Caco-2 (cell line): ENCODE data around the gene OR1I1. TPM values are rescaled to one million over a fixed set of nuclear protein-coding genes. Genes with fewer than 3 reads are reported as not detected.

Experiments used
- BruUV-seq: library from RNA; stranded (reverse); fragments of 400-500 nt; replicated peaks from 2 replicates; lab custom pipeline; 2021; lab: Mats Ljungman, UMichigan
- CTCF ChIA-PET: fragments of 300-600 bp; sonication (Branson Sonifier 250); formaldehyde crosslinking; loops from one replicate; lab custom pipeline; 2022; ENCODE audit warnings: antibody characterized with exemption; lab: Charles Lee
- POLR2A ChIA-PET: fragments of 300-600 bp; sonication (Branson Sonifier 250); formaldehyde crosslinking; loops from one replicate; lab custom pipeline; 2022; ENCODE audit warnings: antibody characterized with exemption; lab: Charles Lee
- DNase-seq, 2 experiments: peaks; one replicate each; pipeline versions ENCODE4 v3.0.0 to v3.0.0-alpha.2; 2020 to 2022
- H3K27me3 ChIP-seq: replicated peaks from 2 replicates; pipeline ENCODE4 v1.6.0; 2011; ENCODE audit warnings: low read length; ENCODE audit not compliant: control insufficient read depth, insufficient read depth
- H3K36me3 ChIP-seq: 2 replicates; pipeline ENCODE4 v1.5.1; 2011; ENCODE audit warnings: low read length; ENCODE audit not compliant: control insufficient read depth, insufficient read depth
- H3K4me1 ChIP-seq: fragments of 250-450 bp; sonication (Bioruptor Pico); 2 replicates; pipeline ENCODE4 v1.5.1; 2020; ENCODE audit warnings: mild to moderate bottlenecking
- H3K4me3 ChIP-seq: 2 replicates; pipeline ENCODE4 v1.5.1; 2011; ENCODE audit warnings: low read depth, mild to moderate bottlenecking, control low read depth, low read length
- H3K9me3 ChIP-seq: fragments of 250-450 bp; sonication (Bioruptor Pico); 2 replicates; pipeline ENCODE4 v1.5.1; 2020; ENCODE audit warnings: mild to moderate bottlenecking, moderate library complexity
- H3K27ac Mint-ChIP-seq: one replicate; pipeline ENCODE4 v1.8.0; 2022; ENCODE audit warnings: mixed read lengths; ENCODE audit not compliant: unreplicated experiment
- H3K27me3 Mint-ChIP-seq: one replicate; pipeline ENCODE4 v1.8.0; 2022; ENCODE audit warnings: mixed read lengths; ENCODE audit not compliant: insufficient read depth, unreplicated experiment
- H3K36me3 Mint-ChIP-seq: one replicate; pipeline ENCODE4 v1.8.0; 2022; ENCODE audit warnings: mild to moderate bottlenecking, mixed read lengths; ENCODE audit not compliant: insufficient read depth, unreplicated experiment
- H3K4me1 Mint-ChIP-seq: one replicate; pipeline ENCODE4 v1.8.0; 2022; ENCODE audit warnings: low read depth, mixed read lengths; ENCODE audit not compliant: unreplicated experiment
- H3K4me3 Mint-ChIP-seq: one replicate; pipeline ENCODE4 v1.8.0; 2022; ENCODE audit warnings: mild to moderate bottlenecking, moderate library complexity, mixed read lengths; ENCODE audit not compliant: unreplicated experiment
- H3K9me3 Mint-ChIP-seq: one replicate; pipeline ENCODE4 v1.8.0; 2022; ENCODE audit warnings: mixed read lengths; ENCODE audit not compliant: unreplicated experiment
- CTCF ChIP-seq, 2 experiments: fragments of 200-600 bp in 1 of 2; IDR thresholded peaks; 1 replicate in 1 of 2; 2 replicates in 1 of 2; pipeline versions ENCODE4 v1.5.1 to v1.8.0; 2011 to 2022; ENCODE audit warnings: antibody characterized with exemption in 1 of 2, control low read depth in 1 of 2, inconsistent platforms in 1 of 2, low read depth in 1 of 2, low read length in 1 of 2, mild to moderate bottlenecking in 1 of 2, moderate library complexity in 1 of 2; ENCODE audit not compliant: insufficient read depth in 1 of 2, severe bottlenecking in 1 of 2, unreplicated experiment in 1 of 2
- intact Hi-C: fragments of 100-400 bp; cut with micrococcal nuclease; formaldehyde crosslinking; loops from one replicate; pipeline ENCODE4 v1.10.0; 2022; ENCODE audit not compliant: unreplicated experiment
- total RNA-seq: library from RNA; stranded (reverse); gene quantifications from 2 replicates; pipeline ENCODE4 v1.2.3, GENCODE V29; 2022

OR1I1 gene
- total RNA-seq, 1 experiment from 2014 or later, result not detected

GRCh38 chr19:15142313-15142712, 60.3 kb downstream of the OR1I1 start:
- peaks cover 7% of the 10 kb centered on the region for H3K27me3 Mint-ChIP-seq
- H3K4me1 Mint-ChIP-seq, result no peaks in the 10 kb centered on the region
- CTCF ChIA-PET, result no interaction called here
- no peak for TF ChIP-seq CTCF (IDR thresholded peaks at IDR 0.05; ENCODE audit: insufficient read depth in 1 of 2, low read depth in 1 of 2, low read length in 1 of 2, severe bottlenecking in 1 of 2, unreplicated experiment in 1 of 2)
- DNase-seq, result no peak
- intact Hi-C loops, result no loop called here
- H3K27ac Mint-ChIP-seq, result no peak overlapping the region
- H3K9me3 ChIP-seq, result no peaks in the 10 kb centered on the region
- no peak overlapping the region for H3K4me3 Mint-ChIP-seq
- H3K4me3 ChIP-seq, result no peak overlapping the region
- no peaks in the 10 kb centered on the region for H3K36me3 Mint-ChIP-seq
- BruUV-seq, result no TSS peak
- peaks cover 2% of the 10 kb centered on the region for H3K9me3 Mint-ChIP-seq
- no peaks in the 10 kb centered on the region for H3K36me3 ChIP-seq
- POLR2A ChIA-PET, result no interaction called here
- no peaks in the 10 kb centered on the region for H3K27me3 ChIP-seq
- no peaks in the 10 kb centered on the region for H3K4me1 ChIP-seq

Other genes starting within 250 kb of the OR1I1 start
- gene OR7A5, start 247.0 kb upstream of the OR1I1 start, total RNA-seq, result not detected in 2 replicates
- not detected in 2 replicates for gene OR7C1, start 247.0 kb upstream of the OR1I1 start, total RNA-seq
- not detected in 2 replicates for gene OR7A10, start 233.3 kb upstream of the OR1I1 start, total RNA-seq
- not detected in 2 replicates for gene OR7A17, start 196.1 kb upstream of the OR1I1 start, total RNA-seq
- gene OR7C2, start 140.7 kb upstream of the OR1I1 start, total RNA-seq, result not detected in 2 replicates
- gene SLC1A6, start 102.3 kb upstream of the OR1I1 start, total RNA-seq, result not detected in 2 replicates
- gene CASP14, start 32.7 kb upstream of the OR1I1 start, total RNA-seq, result not detected in 2 replicates
- 4.0 and 4.4 TPM in 2 replicates for gene SYDE1, start 25.2 kb downstream of the OR1I1 start, total RNA-seq
- 53.5 and 60.6 TPM in 2 replicates for gene NOTCH3, start 118.8 kb downstream of the OR1I1 start, total RNA-seq
- gene EPHX3, start 150.2 kb downstream of the OR1I1 start, total RNA-seq, result 0.97 and 1.2 TPM in 2 replicates